ENCODE results near the gene NOX5.

The NOX5 gene

DNA sequence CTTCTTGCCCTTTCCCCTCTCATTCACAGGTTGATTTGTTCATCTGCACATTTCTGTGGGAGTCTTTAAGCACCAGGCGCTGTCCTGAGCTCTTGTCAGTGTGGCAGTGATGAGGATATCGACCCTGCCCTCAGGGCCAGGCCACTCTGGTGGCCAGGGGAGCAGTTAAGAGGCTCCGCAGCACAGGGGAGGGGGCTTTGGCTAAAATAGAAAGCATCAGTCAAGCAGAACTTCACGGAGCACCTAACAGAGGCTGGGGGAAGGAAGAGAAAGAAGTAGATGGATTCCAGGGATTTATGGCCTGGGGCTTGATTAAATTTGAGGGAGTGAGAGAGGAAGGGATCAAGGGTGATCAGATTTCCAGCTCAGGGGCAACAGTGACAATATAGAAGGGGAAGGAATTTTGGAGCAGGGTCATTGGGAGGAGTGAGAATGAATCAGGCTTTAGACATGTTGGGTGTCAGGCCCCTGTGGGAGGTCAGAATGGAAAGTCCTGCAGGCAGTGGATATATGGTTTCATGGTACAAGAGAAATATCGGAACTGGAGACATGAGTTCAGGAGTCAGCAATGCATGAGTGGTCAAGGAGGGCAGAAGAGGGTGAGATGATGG lies 73.0 kb downstream of the NOX5 start:
- no peaks in the 10 kb centered on the region for H3K4me1 ChIP-seq (ENCODE audit: low read length)
- peaks cover 48% of the 10 kb centered on the region for H3K27me3 ChIP-seq (ENCODE audit: low read depth, low read length)
- no peak overlapping the region for H3K4me3 ChIP-seq (ENCODE audit: low read length)
- no peak overlapping the region for H3K9ac ChIP-seq (ENCODE audit: low read length)
- no peak overlapping the region for H2AFZ ChIP-seq (ENCODE audit: low read depth, low read length)
- H3K9me3 ChIP-seq (ENCODE audit: insufficient read depth, low read length), result no peaks in the 10 kb centered on the region
- H4K20me1 ChIP-seq (ENCODE audit: insufficient read depth, low read length), result no peaks in the 10 kb centered on the region
- no peaks in the 10 kb centered on the region for H3K36me3 ChIP-seq (replicated peaks; ENCODE audit: low read depth, low read length)
- no peak overlapping the region for H3K4me2 ChIP-seq (ENCODE audit: low read length)
- TF ChIP-seq, protein P1, sequence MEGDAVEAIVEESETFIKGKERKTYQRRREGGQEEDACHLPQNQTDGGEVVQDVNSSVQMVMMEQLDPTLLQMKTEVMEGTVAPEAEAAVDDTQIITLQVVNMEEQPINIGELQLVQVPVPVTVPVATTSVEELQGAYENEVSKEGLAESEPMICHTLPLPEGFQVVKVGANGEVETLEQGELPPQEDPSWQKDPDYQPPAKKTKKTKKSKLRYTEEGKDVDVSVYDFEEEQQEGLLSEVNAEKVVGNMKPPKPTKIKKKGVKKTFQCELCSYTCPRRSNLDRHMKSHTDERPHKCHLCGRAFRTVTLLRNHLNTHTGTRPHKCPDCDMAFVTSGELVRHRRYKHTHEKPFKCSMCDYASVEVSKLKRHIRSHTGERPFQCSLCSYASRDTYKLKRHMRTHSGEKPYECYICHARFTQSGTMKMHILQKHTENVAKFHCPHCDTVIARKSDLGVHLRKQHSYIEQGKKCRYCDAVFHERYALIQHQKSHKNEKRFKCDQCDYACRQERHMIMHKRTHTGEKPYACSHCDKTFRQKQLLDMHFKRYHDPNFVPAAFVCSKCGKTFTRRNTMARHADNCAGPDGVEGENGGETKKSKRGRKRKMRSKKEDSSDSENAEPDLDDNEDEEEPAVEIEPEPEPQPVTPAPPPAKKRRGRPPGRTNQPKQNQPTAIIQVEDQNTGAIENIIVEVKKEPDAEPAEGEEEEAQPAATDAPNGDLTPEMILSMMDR (IDR thresholded peaks at IDR 0.05; ENCODE audit: low read depth, low read length), result no peak
- H3K27ac ChIP-seq (ENCODE audit: low read length), result no peak overlapping the region
- no peaks in the 10 kb centered on the region for H3K79me2 ChIP-seq (ENCODE audit: low read length)

DNA sequence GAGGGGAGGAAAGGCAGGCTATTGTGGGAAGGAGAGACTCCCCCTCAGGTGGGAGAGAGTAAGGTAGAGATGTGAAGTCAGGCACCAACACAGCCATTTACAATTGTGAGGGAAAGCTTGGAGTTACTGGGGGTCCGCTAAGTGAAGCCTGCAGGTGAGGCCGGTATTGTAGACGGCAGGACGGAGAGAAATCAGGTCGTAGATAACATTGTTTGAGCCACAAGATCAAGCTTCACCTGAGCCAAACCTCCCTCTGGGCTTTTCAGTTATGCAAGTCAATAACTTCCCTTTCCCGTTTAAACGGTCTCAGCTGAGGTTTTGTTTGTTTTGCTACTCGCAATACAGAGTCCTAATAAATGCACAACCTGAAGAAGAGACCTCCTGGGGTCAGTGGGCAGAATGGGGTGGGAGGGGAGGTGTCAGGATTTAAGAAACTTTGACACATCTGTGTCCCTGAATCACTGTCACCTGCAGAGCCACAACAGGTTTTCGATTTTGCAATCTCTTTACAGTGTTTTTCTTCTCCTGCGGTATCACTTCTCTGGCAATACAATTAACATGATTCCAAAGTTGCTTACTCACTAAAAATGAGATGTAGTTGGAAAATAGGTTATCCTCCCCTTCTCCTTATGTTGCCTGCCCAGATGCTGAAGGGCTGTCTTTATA lies 73.9 kb downstream of the NOX5 start:
- Histone ChIP-seq H3K27me3 (ENCODE audit: low read depth, low read length) (peaks cover 46% of the 10 kb centered on the region), H2AFZ (ENCODE audit: low read depth, low read length) (no peak overlapping the region), H3K9ac (ENCODE audit: low read length) (no peak overlapping the region), H3K4me1 (ENCODE audit: low read length) (no peaks in the 10 kb centered on the region), H3K27ac (ENCODE audit: low read length) (no peak overlapping the region), H3K36me3 (replicated peaks; ENCODE audit: low read depth, low read length) (no peaks in the 10 kb centered on the region), H3K79me2 (ENCODE audit: low read length) (no peaks in the 10 kb centered on the region), H3K9me3 (ENCODE audit: insufficient read depth, low read length) (no peaks in the 10 kb centered on the region), H4K20me1 (ENCODE audit: insufficient read depth, low read length) (no peaks in the 10 kb centered on the region), H3K4me3 (ENCODE audit: low read length) (no peak overlapping the region), H3K4me2 (ENCODE audit: low read length) (no peak overlapping the region)
- TF ChIP-seq, protein P1 (IDR thresholded peaks at IDR 0.05; ENCODE audit: low read depth, low read length), result no peak
- no peak for TF ChIP-seq EZH2phosphoT487 (IDR thresholded peaks at IDR 0.05; ENCODE audit: low read depth)

DNA sequence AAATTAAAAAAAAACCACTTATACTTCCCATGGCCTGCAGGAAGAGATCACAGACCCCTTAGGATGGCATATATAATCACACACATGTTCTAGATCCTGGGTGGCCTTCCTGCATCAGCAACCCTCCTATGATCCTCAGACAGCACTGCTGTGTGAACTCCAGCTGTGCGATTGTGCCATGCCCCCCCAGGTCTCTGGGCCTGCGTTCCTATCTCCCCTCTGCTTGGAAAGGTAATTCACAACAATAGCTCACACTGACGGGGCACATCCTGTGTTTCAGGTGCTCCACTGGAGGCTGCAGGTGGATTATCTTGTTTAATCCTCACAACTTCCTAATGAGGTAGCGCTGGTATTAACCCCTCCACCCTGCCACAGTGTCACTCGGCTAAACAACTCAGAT lies 74.8 kb downstream of the NOX5 start:
- TF ChIP-seq EZH2phosphoT487 (IDR thresholded peaks at IDR 0.05; ENCODE audit: low read depth), result no peak
- TF ChIP-seq, protein P1 (IDR thresholded peaks at IDR 0.05; ENCODE audit: low read depth, low read length), result no peak
- Histone ChIP-seq H3K9me3 (ENCODE audit: insufficient read depth, low read length) (no peaks in the 10 kb centered on the region), H3K4me3 (ENCODE audit: low read length) (no peak overlapping the region), H3K4me2 (ENCODE audit: low read length) (no peak overlapping the region), H3K9ac (ENCODE audit: low read length) (no peak overlapping the region), H3K36me3 (replicated peaks; ENCODE audit: low read depth, low read length) (no peaks in the 10 kb centered on the region), H4K20me1 (ENCODE audit: insufficient read depth, low read length) (no peaks in the 10 kb centered on the region), H3K79me2 (ENCODE audit: low read length) (no peaks in the 10 kb centered on the region), H3K27ac (ENCODE audit: low read length) (no peak overlapping the region), H3K27me3 (ENCODE audit: low read depth, low read length) (peaks cover 41% of the 10 kb centered on the region), H2AFZ (ENCODE audit: low read depth, low read length) (no peak overlapping the region), H3K4me1 (ENCODE audit: low read length) (no peaks in the 10 kb centered on the region)

DNA sequence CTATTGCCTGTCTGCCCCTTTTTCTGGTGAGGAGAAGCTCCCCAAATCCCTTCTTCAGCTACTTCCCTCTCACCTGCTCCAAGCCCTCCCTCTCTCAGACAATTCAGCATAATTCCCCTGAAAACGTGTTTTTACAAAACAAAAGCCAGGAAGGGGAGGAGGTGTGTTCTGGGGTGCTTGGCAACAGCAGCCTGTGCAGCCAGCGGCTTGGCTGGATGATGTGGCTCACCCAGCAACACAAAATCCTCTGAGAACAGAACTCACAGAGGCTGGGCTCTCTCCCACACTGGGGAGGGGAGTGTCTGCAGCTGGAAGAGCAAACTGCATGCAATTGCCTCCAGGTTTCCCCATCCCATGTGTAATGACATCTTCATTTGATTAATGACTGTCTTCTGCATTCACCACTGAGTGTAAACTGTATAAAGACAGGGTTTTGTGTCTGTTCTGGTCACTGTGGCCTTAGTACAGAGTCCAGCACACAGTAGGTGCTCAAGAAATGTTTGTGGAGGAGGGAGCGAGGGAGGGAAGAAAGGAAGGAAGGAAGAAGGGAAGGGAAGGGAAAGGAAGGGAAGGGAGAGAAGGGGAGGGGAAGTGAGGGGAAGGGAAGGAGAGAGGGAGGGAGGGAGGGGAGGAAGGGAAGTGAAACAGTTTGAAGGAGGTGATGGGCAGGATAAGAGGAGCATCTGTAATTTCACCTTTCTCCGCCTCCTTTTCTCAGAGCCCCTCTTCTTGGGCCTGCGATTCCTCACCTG lies 75.9 kb downstream of the NOX5 start:
- TF ChIP-seq, protein P1 (IDR thresholded peaks at IDR 0.05; ENCODE audit: low read depth, low read length), result no peak
- TF ChIP-seq EZH2phosphoT487 (IDR thresholded peaks at IDR 0.05; ENCODE audit: low read depth), result no peak
- Histone ChIP-seq H2AFZ (ENCODE audit: low read depth, low read length) (no peak overlapping the region), H3K9me3 (ENCODE audit: insufficient read depth, low read length) (no peaks in the 10 kb centered on the region), H3K36me3 (replicated peaks; ENCODE audit: low read depth, low read length) (no peaks in the 10 kb centered on the region), H3K79me2 (ENCODE audit: low read length) (no peaks in the 10 kb centered on the region), H3K27me3 (ENCODE audit: low read depth, low read length) (peaks cover 37% of the 10 kb centered on the region), H3K4me1 (ENCODE audit: low read length) (no peaks in the 10 kb centered on the region), H3K27ac (ENCODE audit: low read length) (no peak overlapping the region), H3K9ac (ENCODE audit: low read length) (no peak overlapping the region), H3K4me2 (ENCODE audit: low read length) (no peak overlapping the region), H3K4me3 (ENCODE audit: low read length) (no peak overlapping the region), H4K20me1 (ENCODE audit: insufficient read depth, low read length) (no peaks in the 10 kb centered on the region)
